ENCODE measurements around the gene BMPR1B. TPM values are rescaled to one million over a fixed set of nuclear protein-coding genes. Genes with fewer than 3 reads are reported as not detected.

Gene BMPR1B
- total RNA-seq, 4 donors from 2014 or later, result 0.17 to 0.88 (median 0.35) TPM

GRCh38 chr4:95073646-95074045, 315.9 kb downstream of the BMPR1B start:
- TF ChIP-seq, protein P1, sequence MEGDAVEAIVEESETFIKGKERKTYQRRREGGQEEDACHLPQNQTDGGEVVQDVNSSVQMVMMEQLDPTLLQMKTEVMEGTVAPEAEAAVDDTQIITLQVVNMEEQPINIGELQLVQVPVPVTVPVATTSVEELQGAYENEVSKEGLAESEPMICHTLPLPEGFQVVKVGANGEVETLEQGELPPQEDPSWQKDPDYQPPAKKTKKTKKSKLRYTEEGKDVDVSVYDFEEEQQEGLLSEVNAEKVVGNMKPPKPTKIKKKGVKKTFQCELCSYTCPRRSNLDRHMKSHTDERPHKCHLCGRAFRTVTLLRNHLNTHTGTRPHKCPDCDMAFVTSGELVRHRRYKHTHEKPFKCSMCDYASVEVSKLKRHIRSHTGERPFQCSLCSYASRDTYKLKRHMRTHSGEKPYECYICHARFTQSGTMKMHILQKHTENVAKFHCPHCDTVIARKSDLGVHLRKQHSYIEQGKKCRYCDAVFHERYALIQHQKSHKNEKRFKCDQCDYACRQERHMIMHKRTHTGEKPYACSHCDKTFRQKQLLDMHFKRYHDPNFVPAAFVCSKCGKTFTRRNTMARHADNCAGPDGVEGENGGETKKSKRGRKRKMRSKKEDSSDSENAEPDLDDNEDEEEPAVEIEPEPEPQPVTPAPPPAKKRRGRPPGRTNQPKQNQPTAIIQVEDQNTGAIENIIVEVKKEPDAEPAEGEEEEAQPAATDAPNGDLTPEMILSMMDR (IDR thresholded peaks at IDR 0.05; ENCODE audit: low read depth), result no peak

- TF ChIP-seq, protein P1 (IDR thresholded peaks at IDR 0.05; ENCODE audit: low read depth), result no peak
Observed at GRCh38 chr4:95077864-95078263, 320.1 kb downstream of the BMPR1B start.

DNA sequence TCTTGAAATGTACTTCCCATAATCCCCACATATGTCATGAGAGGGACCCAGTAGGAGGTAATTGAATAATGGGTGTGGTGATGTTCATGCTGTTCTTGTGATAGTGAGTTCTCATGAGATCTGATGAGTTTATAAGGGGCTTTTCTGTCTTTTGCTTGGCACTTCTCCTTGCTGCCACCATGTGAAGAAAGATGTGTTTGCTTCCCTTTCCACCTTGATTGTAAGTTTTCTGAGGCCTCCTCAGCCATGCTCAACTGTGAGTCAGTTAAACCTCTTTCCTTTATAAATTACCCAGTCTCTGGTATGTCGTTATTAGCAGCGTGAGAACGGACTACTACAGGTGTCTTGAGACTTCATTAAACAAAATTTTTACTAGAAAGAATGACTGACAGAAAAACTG, 323.2 kb downstream of the BMPR1B start:
- TF ChIP-seq, protein P1 (IDR thresholded peaks at IDR 0.05; ENCODE audit: low read depth), result no peak

- TF ChIP-seq, protein P1 (IDR thresholded peaks at IDR 0.05; ENCODE audit: low read depth), result no peak
Observed at GRCh38 chr4:95084584-95084983, 326.8 kb downstream of the BMPR1B start.

GRCh38 chr4:95085124-95085833, 327.5 kb downstream of the BMPR1B start:
- TF ChIP-seq, protein P1 (IDR thresholded peaks at IDR 0.05; ENCODE audit: low read depth), result no peak

DNA sequence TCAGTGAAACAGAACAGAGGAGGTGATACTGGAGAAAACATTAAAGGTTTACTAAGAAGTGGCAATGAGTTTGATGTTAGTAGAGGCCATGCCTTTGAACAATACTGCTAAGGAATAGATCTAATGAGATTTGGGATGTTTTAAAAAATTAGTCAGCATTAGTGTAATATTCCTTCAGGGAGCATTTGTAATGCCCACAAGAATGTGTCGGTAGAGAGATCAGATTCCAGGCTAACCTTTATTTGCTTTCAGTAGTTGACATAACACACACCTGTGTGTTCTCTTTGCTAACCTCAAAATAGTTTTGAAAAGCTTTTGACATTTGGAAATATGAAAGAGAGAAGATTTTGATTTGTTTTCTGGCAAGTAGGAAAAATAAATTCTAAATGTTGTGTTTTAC, 328.8 kb downstream of the BMPR1B start:
- TF ChIP-seq, protein P1 (IDR thresholded peaks at IDR 0.05; ENCODE audit: low read depth), result no peak

DNA sequence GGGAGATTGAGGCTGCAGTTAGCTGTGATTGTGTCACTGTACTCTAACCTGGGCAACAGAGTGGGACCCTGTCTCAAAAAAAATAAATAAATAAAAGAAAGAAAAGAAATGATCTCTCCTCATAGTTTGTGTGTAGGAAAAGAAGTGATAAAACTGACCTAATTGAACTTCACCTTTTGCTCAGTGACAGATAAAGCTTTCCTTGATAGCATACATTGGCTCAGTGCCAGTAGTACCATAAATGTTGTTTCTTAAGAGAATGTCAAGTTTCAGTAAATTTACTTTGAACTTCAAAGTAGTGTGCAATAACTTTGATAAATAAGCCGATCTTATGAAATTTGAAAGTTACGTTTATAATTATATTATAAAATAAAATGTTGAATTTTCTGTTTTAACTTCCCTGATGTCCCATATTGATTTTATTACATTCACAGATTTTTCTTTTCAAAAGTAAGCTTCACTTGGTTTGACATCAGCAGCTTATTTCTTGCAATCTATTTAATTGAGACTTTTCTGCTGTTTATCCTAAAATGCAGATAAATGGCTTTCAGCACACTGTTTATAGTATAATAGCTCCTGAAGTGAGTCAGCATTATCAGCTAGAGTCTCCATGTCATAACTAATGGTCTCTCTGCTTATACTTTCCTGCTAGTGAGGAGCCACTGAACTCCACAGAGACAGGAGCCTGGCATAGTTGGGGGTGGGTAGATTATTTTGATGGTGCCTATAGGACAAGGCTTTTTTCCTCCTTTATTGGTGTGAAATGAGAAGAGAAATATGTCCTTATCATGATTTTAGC, 330.1 kb downstream of the BMPR1B start:
- TF ChIP-seq, protein P1 (IDR thresholded peaks at IDR 0.05; ENCODE audit: low read depth), result no peak

Measured in subcutaneous adipose tissue (tissue), 4 donors.